Measurements from ENCODE around the gene CCDC73. TPM values are rescaled to one million over a fixed set of nuclear protein-coding genes. Genes with fewer than 3 reads are reported as not detected.

Gene CCDC73
- total and polyA plus RNA-seq, 10 of the 15 experiments (the other 5 are each of a cell fraction or from before 2014, with no cell fraction given): 0.05 to 0.57 (median 0.14) TPM

DNA sequence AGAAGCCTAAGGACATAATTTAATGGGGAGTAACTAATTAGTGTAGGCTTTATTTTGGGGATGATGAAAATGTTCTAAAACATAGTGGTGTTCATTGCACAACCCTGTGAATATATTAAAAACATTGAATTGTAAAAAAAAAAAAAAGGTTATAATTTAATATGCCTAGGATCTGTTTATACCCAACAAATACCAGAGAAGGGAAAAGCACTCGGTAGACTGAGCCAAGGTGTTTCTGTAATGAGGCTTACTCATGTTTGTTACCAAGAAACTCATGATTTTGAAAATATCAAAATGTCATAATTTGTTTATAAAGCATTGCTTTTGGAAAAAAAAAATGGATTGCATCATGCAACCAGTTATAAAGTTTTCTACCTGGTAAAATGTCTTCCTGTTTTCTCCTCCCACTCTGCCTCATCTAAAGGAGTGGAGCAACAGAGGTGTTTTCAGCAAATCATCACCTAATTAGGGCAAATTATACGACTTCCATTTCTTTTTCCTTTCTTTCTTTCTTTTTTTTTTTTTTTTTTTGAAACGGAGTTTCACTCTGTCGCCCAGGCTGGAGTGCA lies 225.1 kb downstream of the CCDC73 start:
- no peak overlapping the region for H3K9ac ChIP-seq (ENCODE audit: control insufficient read depth, insufficient read depth, low read length)
- no TSS peak for BruUV-seq (replicated peaks)
- no peak overlapping the region for H3K4me3 ChIP-seq
- WGBS (ENCODE audit: insufficient coverage, insufficient replicate concordance, low lambda C conversion rate, missing lambda C conversion rate): 45% methylated on average over 2 of the region's 4 CpGs
- H2AFZ ChIP-seq (ENCODE audit: control insufficient read depth, low read depth, low read length): no peak overlapping the region
- TF ChIP-seq CEBPZ (IDR thresholded peaks at IDR 0.05; ENCODE audit: low read depth, low read length) (no peak), BRCA1 (IDR thresholded peaks at IDR 0.05; ENCODE audit: low read depth, low read length) (no peak), EED (IDR thresholded peaks at IDR 0.05; ENCODE audit: low read depth) (no peak), ZBED1 (IDR thresholded peaks at IDR 0.05; ENCODE audit: borderline replicate concordance) (no peak), SKIL (IDR thresholded peaks at IDR 0.05; ENCODE audit: low read depth, poor library complexity, severe bottlenecking) (no peak), BCL11A (IDR thresholded peaks at IDR 0.05; ENCODE audit: low read depth, low read length) (no peak), ATF2 (IDR thresholded peaks at IDR 0.05; ENCODE audit: low read length) (no peak), NFXL1 (IDR thresholded peaks at IDR 0.05; ENCODE audit: borderline replicate concordance) (no peak), PAX5 (IDR thresholded peaks at IDR 0.05; ENCODE audit: borderline replicate concordance, low read depth, low read length) (no peak), HDGF (IDR thresholded peaks at IDR 0.05) (no peak), ETV6 (conservative IDR thresholded peaks at IDR 0.05 in 1 of 2, IDR thresholded peaks at IDR 0.05 in 1 of 2; ENCODE audit: borderline replicate concordance in 1 of 2, low read depth in 1 of 2) (no peak), TCF12 (IDR thresholded peaks at IDR 0.05; ENCODE audit: low read depth, low read length) (no peak), TAF1 (IDR thresholded peaks at IDR 0.05; ENCODE audit: borderline replicate concordance, low read depth, low read length) (no peak), TCF7 (IDR thresholded peaks at IDR 0.05; ENCODE audit: borderline replicate concordance) (no peak)
- TF ChIP-seq, protein P1, sequence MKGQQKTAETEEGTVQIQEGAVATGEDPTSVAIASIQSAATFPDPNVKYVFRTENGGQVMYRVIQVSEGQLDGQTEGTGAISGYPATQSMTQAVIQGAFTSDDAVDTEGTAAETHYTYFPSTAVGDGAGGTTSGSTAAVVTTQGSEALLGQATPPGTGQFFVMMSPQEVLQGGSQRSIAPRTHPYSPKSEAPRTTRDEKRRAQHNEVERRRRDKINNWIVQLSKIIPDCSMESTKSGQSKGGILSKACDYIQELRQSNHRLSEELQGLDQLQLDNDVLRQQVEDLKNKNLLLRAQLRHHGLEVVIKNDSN (IDR thresholded peaks at IDR 0.05; ENCODE audit: borderline replicate concordance, extremely low read length, insufficient read depth, low read depth, low read length): no peak
- ChIA-PET RAD21 (ENCODE audit: unreplicated experiment) (interaction anchor here (0.7 kb wide), 1 partner anchor 252 kb away, joined by 3 read pairs; no protein-coding TSS in a partner anchor), SMC1A (ENCODE audit: uncharacterized antibody, unreplicated experiment) (no interaction called here), CTCF (no interaction called here), POLR2A (no interaction called here)
- FAIRE-seq (no peak), DNase-seq (ENCODE audit: low read depth, low spot score) (no peak), ATAC-seq (no peak)
- no peaks in the 10 kb centered on the region for H3K36me3 ChIP-seq (ENCODE audit: control insufficient read depth in 2 of 2, insufficient read depth in 2 of 2, low read length in 1 of 2)
- no peaks in the 10 kb centered on the region for H3K79me2 ChIP-seq (ENCODE audit: control insufficient read depth, insufficient read depth, low read length)
- intact Hi-C loops (cut with micrococcal nuclease; ENCODE audit: unreplicated experiment) (loop anchor here (10.0 kb wide), 1 partner anchor 125 kb away; no protein-coding TSS in a partner anchor), in situ Hi-C loops (cut with MboI) (no loop called here)
- H4K20me1 ChIP-seq (ENCODE audit: control insufficient read depth, insufficient read depth): no peaks in the 10 kb centered on the region
- no peak overlapping the region for H3K4me2 ChIP-seq (ENCODE audit: control insufficient read depth, insufficient read depth)
- H3K4me1 ChIP-seq (ENCODE audit: control insufficient read depth, insufficient read depth, low read length): no peaks in the 10 kb centered on the region
- H3K9me3 ChIP-seq (replicated peaks; ENCODE audit: control insufficient read depth, insufficient read depth, low read length): no peaks in the 10 kb centered on the region
- no peaks in the 10 kb centered on the region for H3K27me3 ChIP-seq (replicated peaks in 1 of 2; ENCODE audit: control insufficient read depth in 2 of 2, insufficient read depth in 2 of 2, low read length in 1 of 2)
- no peak overlapping the region for H3K27ac ChIP-seq (ENCODE audit: control insufficient read depth, insufficient read depth)

Measured in GM12878 (cell line).